Keratinocyte (primary cell): ENCODE data around the gene PTK7. TPM values are rescaled to one million over a fixed set of nuclear protein-coding genes. Genes with fewer than 3 reads are reported as not detected.

Experiments
- DNase-seq: peaks from one replicate; pipeline ENCODE4 v3.0.0-alpha.2; 2011; ENCODE audit warnings: low read depth, missing footprints, low spot score
- FAIRE-seq: peaks from 2 replicates; lab custom pipeline; 2011; peaks lifted over from hg19 to GRCh38; lab: Jason Lieb, UNC
- H2AFZ ChIP-seq: 2 replicates; pipeline ENCODE4 v1.6.0; 2012; ENCODE audit warnings: low read length, control low read depth, inconsistent platforms; ENCODE audit not compliant: control insufficient read depth
- H3K27ac ChIP-seq: 2 replicates; pipeline ENCODE4 v1.5.1; 2011; ENCODE audit warnings: low read length; ENCODE audit not compliant: control insufficient read depth, insufficient read depth
- H3K27me3 ChIP-seq: 3 replicates; pipeline ENCODE4 v1.6.0; 2011; ENCODE audit warnings: low read length; ENCODE audit not compliant: control insufficient read depth, insufficient read depth; ENCODE audit errors: extremely low read depth
- H3K36me3 ChIP-seq, 2 experiments: 2 replicates in 1 of 2; 3 replicates in 1 of 2; pipeline ENCODE4 v1.5.1; 2011; ENCODE audit warnings: low read length in 2 of 2, mild to moderate bottlenecking in 1 of 2; ENCODE audit not compliant: control insufficient read depth in 2 of 2, insufficient read depth in 2 of 2; ENCODE audit errors: extremely low read depth in 1 of 2
- H3K4me1 ChIP-seq: 3 replicates; pipeline ENCODE4 v1.5.1; 2011; ENCODE audit warnings: low read length; ENCODE audit not compliant: control insufficient read depth, insufficient read depth; ENCODE audit errors: extremely low read depth
- H3K4me2 ChIP-seq: 3 replicates; pipeline ENCODE4 v1.6.0; 2011; ENCODE audit warnings: low read depth, low read length; ENCODE audit not compliant: control insufficient read depth, insufficient read depth; ENCODE audit errors: extremely low read depth
- H3K4me3 ChIP-seq, 3 experiments: fragments of 200-600 bp in 1 of 3; sonication (generic) in 1 of 3; 2 replicates in 2 of 3; 3 replicates in 1 of 3; pipeline ENCODE4 v1.5.1; 2011 to 2016; ENCODE audit warnings: low read length in 3 of 3, mild to moderate bottlenecking in 3 of 3, control low read depth in 2 of 3, inconsistent platforms in 1 of 3, low read depth in 1 of 3, mixed read lengths in 1 of 3, mixed run types in 1 of 3, moderate library complexity in 1 of 3; ENCODE audit not compliant: control insufficient read depth in 2 of 3, insufficient read depth in 2 of 3; ENCODE audit errors: extremely low read depth in 1 of 3
- H3K79me2 ChIP-seq: 2 replicates; pipeline ENCODE4 v1.6.0; 2012; ENCODE audit warnings: low read length; ENCODE audit not compliant: control insufficient read depth, insufficient read depth
- H3K9ac ChIP-seq: 3 replicates; pipeline ENCODE4 v1.6.0; 2011; ENCODE audit warnings: low read length; ENCODE audit not compliant: control insufficient read depth, insufficient read depth; ENCODE audit errors: extremely low read depth
- H3K9me1 ChIP-seq: 3 replicates; pipeline ENCODE4 v1.6.0; 2011; ENCODE audit warnings: low read length; ENCODE audit not compliant: control insufficient read depth, insufficient read depth; ENCODE audit errors: extremely low read depth
- H3K9me3 ChIP-seq: 2 replicates; pipeline ENCODE4 v1.5.1; 2012; ENCODE audit warnings: low read depth, low read length; ENCODE audit not compliant: control insufficient read depth
- H4K20me1 ChIP-seq: 3 replicates; pipeline ENCODE4 v1.6.0; 2011; ENCODE audit warnings: low read length; ENCODE audit not compliant: control insufficient read depth, insufficient read depth; ENCODE audit errors: extremely low read depth
- EZH2 ChIP-seq: IDR thresholded peaks from one replicate; pipeline ENCODE4 v1.6.1; 2012; ENCODE audit warnings: inconsistent platforms, mild to moderate bottlenecking, low read length, moderate library complexity
- dilution Hi-C: fragments of 300-500 bp; cut with MboI; formaldehyde crosslinking; loops from one replicate; pipeline ENCODE4 v1.7.0; 2020; ENCODE audit warnings: low sequenced_read_pairs; ENCODE audit not compliant: extremely low pct_ligation_motif_present
- polyA plus RNA-seq, 5 experiments: library from polyadenylated mRNA; depleted of rRNA in 3 of 5; stranded (reverse) in 3 of 5; stranded (forward) in 1 of 5; unstranded in 1 of 5; fragments of >200 nt; gene quantifications; 1 replicate in 1 of 5; 2 replicates in 3 of 5; 3 replicates in 1 of 5; pipeline versions ENCODE4 v1.2.1 to v1.2.3, GENCODE V29; 2011 to 2012; ENCODE audit warnings: missing spikeins in 2 of 5, low read depth in 1 of 5, low replicate concordance in 1 of 5
- TF ChIP-seq, protein P1 (sequence below), 3 experiments: IDR thresholded peaks in 1 of 3; conservative IDR thresholded peaks in 1 of 3; optimal IDR thresholded peaks in 1 of 3; 2 replicates in 2 of 3; 3 replicates in 1 of 3; pipeline versions ENCODE3 to v1.5.1; 2011; ENCODE audit warnings: low read length in 3 of 3, mild to moderate bottlenecking in 3 of 3, moderate library complexity in 2 of 3, control low read depth in 1 of 3, inconsistent platforms in 1 of 3; ENCODE audit not compliant: insufficient read depth in 2 of 3; ENCODE audit errors: extremely low read depth in 1 of 3

Gene PTK7
- polyA plus RNA-seq, 1 donor (not counting 4 experiments of a cell fraction or from before 2014, with no cell fraction given): 58.8 TPM

DNA sequence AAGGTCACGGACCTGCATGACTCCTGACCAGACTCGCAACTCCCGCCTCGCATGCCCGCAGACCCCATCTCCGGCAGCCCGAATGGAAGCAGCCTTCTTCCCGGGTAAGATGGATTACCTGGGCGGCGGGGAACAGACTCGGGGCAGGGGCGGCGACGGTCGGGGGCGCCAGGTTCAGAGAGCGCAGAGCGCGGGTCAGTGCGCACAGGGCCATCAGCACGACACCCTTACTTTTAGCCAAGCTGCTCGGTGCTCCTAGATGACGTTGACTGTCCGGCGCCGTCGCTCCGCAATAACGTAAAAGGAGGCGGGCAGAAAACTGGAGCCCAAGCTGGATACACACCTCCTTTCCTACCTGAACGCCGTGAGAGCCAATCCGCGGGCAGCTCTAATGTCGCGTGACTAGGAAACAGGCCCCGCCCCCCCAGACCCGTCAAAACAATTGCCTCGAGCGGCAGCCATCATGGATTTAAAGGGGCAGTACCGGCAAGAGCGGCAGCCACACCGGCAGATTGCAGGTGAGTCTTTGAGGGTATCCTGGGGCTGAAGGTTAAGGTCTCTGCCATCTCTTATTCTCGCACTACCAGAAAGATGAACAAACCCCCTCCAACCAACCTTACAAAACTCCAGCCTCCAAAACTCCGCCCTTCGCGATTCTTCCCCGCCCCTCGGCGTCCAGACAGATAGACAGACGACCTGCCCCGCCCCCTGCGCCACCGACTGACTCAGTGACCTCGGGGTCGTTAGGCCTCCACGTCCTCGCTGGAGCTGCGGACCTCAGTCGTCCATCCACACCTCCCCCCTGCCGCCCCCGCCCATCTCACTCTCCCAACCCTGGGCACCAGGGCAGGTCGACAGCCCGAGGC is 16.7 kb upstream of the PTK7 start, which contains the start of the genes KLC4 and MRPL2:
Gene KLC4, plus strand, starts transcription at position 464 of the 866 bp plus-strand sequence. CDS start 1,705 bp downstream, outside the sequence.
Gene MRPL2, minus strand, starts transcription at position 267 of the 866 bp plus-strand sequence. Its CDS starts 53 bp downstream, at position 214.
- Histone ChIP-seq H3K4me3 (peak within 1 kb of the TSS; percentile 56 to 100 (median 99)), H3K4me1 (peaks cover 12% of the 10 kb centered on the region), H3K36me3 (peaks cover 6 to 18% of the 10 kb centered on the region in 2 experiments), H3K79me2 (peaks cover 16% of the 10 kb centered on the region), H3K9me3 (no peaks in the 10 kb centered on the region), H3K4me2 (peak within 1 kb of the TSS; percentile 90), H3K27me3 (no peaks in the 10 kb centered on the region), H4K20me1 (no peaks in the 10 kb centered on the region), H3K9ac (peak within 1 kb of the TSS; percentile 98), H3K27ac (peak within 1 kb of the TSS; percentile 99), H2AFZ (peak within 1 kb of the TSS; percentile 99), H3K9me1 (no peaks in the 10 kb centered on the region)
- FAIRE-seq: peak; percentile 58
- peak; percentile 89 for DNase-seq
- dilution Hi-C loops: no loop called here
- TF ChIP-seq, protein P1, sequence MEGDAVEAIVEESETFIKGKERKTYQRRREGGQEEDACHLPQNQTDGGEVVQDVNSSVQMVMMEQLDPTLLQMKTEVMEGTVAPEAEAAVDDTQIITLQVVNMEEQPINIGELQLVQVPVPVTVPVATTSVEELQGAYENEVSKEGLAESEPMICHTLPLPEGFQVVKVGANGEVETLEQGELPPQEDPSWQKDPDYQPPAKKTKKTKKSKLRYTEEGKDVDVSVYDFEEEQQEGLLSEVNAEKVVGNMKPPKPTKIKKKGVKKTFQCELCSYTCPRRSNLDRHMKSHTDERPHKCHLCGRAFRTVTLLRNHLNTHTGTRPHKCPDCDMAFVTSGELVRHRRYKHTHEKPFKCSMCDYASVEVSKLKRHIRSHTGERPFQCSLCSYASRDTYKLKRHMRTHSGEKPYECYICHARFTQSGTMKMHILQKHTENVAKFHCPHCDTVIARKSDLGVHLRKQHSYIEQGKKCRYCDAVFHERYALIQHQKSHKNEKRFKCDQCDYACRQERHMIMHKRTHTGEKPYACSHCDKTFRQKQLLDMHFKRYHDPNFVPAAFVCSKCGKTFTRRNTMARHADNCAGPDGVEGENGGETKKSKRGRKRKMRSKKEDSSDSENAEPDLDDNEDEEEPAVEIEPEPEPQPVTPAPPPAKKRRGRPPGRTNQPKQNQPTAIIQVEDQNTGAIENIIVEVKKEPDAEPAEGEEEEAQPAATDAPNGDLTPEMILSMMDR (optimal IDR thresholded peaks at IDR 0.05 in 1 of 3, IDR thresholded peaks at IDR 0.05 in 1 of 3, conservative IDR thresholded peaks at IDR 0.05 in 1 of 3; ENCODE audit: extremely low read depth in 1 of 3, insufficient read depth in 2 of 3, low read length in 3 of 3): no peak
- TF ChIP-seq EZH2: no peak

DNA sequence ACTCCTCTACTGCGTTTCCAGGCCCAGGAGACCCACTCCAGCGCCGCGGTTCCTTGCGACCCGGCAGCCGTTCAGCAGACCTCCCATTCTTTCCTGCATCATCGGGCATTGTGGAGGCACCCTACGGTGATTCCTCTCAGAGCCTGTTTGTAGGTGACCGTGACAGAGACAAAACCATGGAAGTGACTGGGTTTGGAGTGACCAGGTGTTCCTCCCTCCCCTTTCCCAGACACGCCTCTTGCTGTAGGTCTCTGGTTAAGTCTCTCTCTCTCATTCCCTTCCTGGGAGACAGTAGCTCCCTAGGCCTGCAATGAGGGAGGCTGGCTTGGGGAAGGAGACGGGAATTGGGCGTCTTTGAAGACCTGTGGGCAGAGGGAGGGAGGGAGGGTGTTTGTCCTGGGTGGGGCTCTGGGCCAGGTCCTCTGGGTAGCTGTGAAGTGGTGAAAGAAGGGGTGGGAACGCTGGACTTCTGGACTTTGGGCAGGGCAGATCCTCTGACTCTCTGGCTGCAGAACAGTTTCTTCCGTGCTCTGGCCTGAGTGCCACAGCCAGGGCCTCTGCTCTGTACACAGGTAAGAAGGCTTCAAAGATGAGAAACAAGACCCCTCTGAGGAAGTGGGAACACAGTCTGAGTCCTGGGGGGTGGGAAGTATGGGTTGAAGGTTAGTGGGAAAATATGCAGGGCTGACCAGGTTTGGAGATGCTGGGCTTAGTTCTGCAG is 15.9 kb upstream of the PTK7 start:
- Histone ChIP-seq H3K4me2 (peak overlapping the region; percentile 90), H2AFZ (peak overlapping the region; percentile 99), H3K27ac (peak overlapping the region; percentile 99), H3K4me1 (peaks cover 12% of the 10 kb centered on the region), H3K4me3 (peak overlapping the region; percentile 56 to 99 (median 92)), H3K79me2 (peaks cover 16% of the 10 kb centered on the region), H3K36me3 (peaks cover 6 to 12% of the 10 kb centered on the region in 2 experiments), H3K9me3 (no peaks in the 10 kb centered on the region), H3K27me3 (no peaks in the 10 kb centered on the region), H3K9me1 (no peaks in the 10 kb centered on the region), H4K20me1 (no peaks in the 10 kb centered on the region), H3K9ac (peak overlapping the region; percentile 98)
- TF ChIP-seq, protein P1 (optimal IDR thresholded peaks at IDR 0.05 in 1 of 3, IDR thresholded peaks at IDR 0.05 in 1 of 3, conservative IDR thresholded peaks at IDR 0.05 in 1 of 3; ENCODE audit: extremely low read depth in 1 of 3, insufficient read depth in 2 of 3, low read length in 3 of 3): no peak
- TF ChIP-seq EZH2: no peak
- dilution Hi-C loops: no loop called here
- FAIRE-seq (peak; percentile 23), DNase-seq (no peak)
